Liver (tissue), 9 donors: Measurements from ENCODE around the gene CHRNG. TPM values are rescaled to one million over a fixed set of nuclear protein-coding genes. Genes with fewer than 3 reads are reported as not detected.

ENCODE experiments used
- DNase-seq: peaks from one replicate; pipeline ENCODE4 v3.0.0-alpha.2; 2017; ENCODE audit warnings: low spot score
- H3K27ac ChIP-seq, 2 donors: one replicate each; pipeline ENCODE4 v1.7.0; 2013; ENCODE audit warnings: inconsistent platforms in 2 of 2, low read length in 2 of 2, control low read depth in 1 of 2, low read depth in 1 of 2, mild to moderate bottlenecking in 1 of 2
- H3K27me3 ChIP-seq, 4 donors: one replicate each; pipeline versions ENCODE4 v1.6.1 to v1.7.0; 2013; ENCODE audit warnings: low read length in 3 of 4, inconsistent platforms in 1 of 4, mild to moderate bottlenecking in 1 of 4, moderate library complexity in 1 of 4; ENCODE audit not compliant: control insufficient read depth in 4 of 4, insufficient read depth in 4 of 4
- H3K36me3 ChIP-seq, 4 donors: one replicate each; pipeline versions ENCODE4 v1.6.1 to v1.7.0; 2013; ENCODE audit warnings: low read length in 3 of 4, mild to moderate bottlenecking in 3 of 4, low read depth in 1 of 4, moderate library complexity in 1 of 4; ENCODE audit not compliant: control insufficient read depth in 4 of 4, insufficient read depth in 3 of 4
- H3K4me1 ChIP-seq, 4 donors: one replicate each; pipeline versions ENCODE4 v1.6.1 to v1.7.0; 2013; ENCODE audit warnings: low read length in 3 of 4, mild to moderate bottlenecking in 3 of 4, moderate library complexity in 1 of 4; ENCODE audit not compliant: control insufficient read depth in 4 of 4, insufficient read depth in 4 of 4
- H3K4me3 ChIP-seq, 3 donors: one replicate each; pipeline versions ENCODE4 v1.6.1 to v1.7.0; 2013; ENCODE audit warnings: low read length in 3 of 3, control low read depth in 1 of 3, low read depth in 1 of 3, mild to moderate bottlenecking in 1 of 3
- H3K9ac ChIP-seq, 2 donors: one replicate each; pipeline ENCODE4 v1.7.0; 2013; ENCODE audit warnings: low read length in 2 of 2, mild to moderate bottlenecking in 2 of 2, moderate library complexity in 2 of 2, control low read depth in 1 of 2, low read depth in 1 of 2
- H3K9me3 ChIP-seq, 4 donors: one replicate each; pipeline versions ENCODE4 v1.6.1 to v1.7.0; 2013; ENCODE audit warnings: low read length in 3 of 4; ENCODE audit not compliant: control insufficient read depth in 4 of 4
- EGR1 ChIP-seq, 2 donors: IDR thresholded peaks; 2 replicates each; pipeline ENCODE4 v1.6.1; 2016 to 2018; ENCODE audit warnings: antibody characterized with exemption in 2 of 2, low read depth in 2 of 2
- FOXA1 ChIP-seq: IDR thresholded peaks from 2 replicates; pipeline ENCODE4 v1.6.1; 2016; ENCODE audit warnings: antibody characterized with exemption
- FOXA2 ChIP-seq: IDR thresholded peaks from 2 replicates; pipeline ENCODE4 v1.6.1; 2016; ENCODE audit warnings: antibody characterized with exemption
- GABPA ChIP-seq, 2 donors: IDR thresholded peaks in 1 of 2; conservative IDR thresholded peaks in 1 of 2; 2 replicates each; pipeline ENCODE4 v1.6.1; 2016; ENCODE audit warnings: antibody characterized with exemption in 2 of 2, mild to moderate bottlenecking in 1 of 2, moderate library complexity in 1 of 2
- HNF4A ChIP-seq, 2 donors: conservative IDR thresholded peaks; 2 replicates each; pipeline ENCODE4 v1.6.1; 2016; ENCODE audit warnings: antibody characterized with exemption in 2 of 2, mild to moderate bottlenecking in 2 of 2
- HNF4G ChIP-seq: IDR thresholded peaks from 2 replicates; pipeline ENCODE4 v1.6.1; 2016; ENCODE audit warnings: antibody characterized with exemption
- JUND ChIP-seq, 2 donors: IDR thresholded peaks; 2 replicates each; pipeline ENCODE4 v1.6.1; 2016; ENCODE audit warnings: antibody characterized with exemption in 2 of 2
- MAX ChIP-seq: IDR thresholded peaks from 2 replicates; pipeline ENCODE4 v1.6.1; 2016; ENCODE audit warnings: antibody characterized with exemption
- NR2F2 ChIP-seq: IDR thresholded peaks from 2 replicates; pipeline ENCODE4 v1.6.1; 2016; ENCODE audit warnings: antibody characterized with exemption
- RAD21 ChIP-seq, 2 donors: IDR thresholded peaks; 2 replicates each; pipeline ENCODE4 v1.6.1; 2016; ENCODE audit warnings: antibody characterized with exemption in 2 of 2, mild to moderate bottlenecking in 2 of 2
- RXRA ChIP-seq, 2 donors: IDR thresholded peaks; 2 replicates each; pipeline ENCODE4 v1.6.1; 2017 to 2018; ENCODE audit warnings: antibody characterized with exemption in 2 of 2, mild to moderate bottlenecking in 1 of 2
- SP1 ChIP-seq: IDR thresholded peaks from 2 replicates; pipeline ENCODE4 v1.6.1; 2018; ENCODE audit warnings: antibody characterized with exemption, mild to moderate bottlenecking
- TAF1 ChIP-seq: conservative IDR thresholded peaks from 2 replicates; pipeline ENCODE4 v1.6.1; 2016; ENCODE audit warnings: antibody characterized with exemption, mild to moderate bottlenecking
- YY1 ChIP-seq: IDR thresholded peaks from 2 replicates; pipeline ENCODE4 v1.6.1; 2016; ENCODE audit warnings: antibody characterized with exemption, mild to moderate bottlenecking
- ZBTB33 ChIP-seq: IDR thresholded peaks from 2 replicates; pipeline ENCODE4 v1.6.1; 2016; ENCODE audit warnings: antibody characterized with exemption
- WGBS: extraction: QIAGEN DNeasy Blood & Tissue Kit; methylation state at CpG from one replicate; pipeline ENCODE4 v1.1.7; 2013; 5-methylcytosine and 5-hydroxymethylcytosine counted together
- polyA plus RNA-seq, 2 donors: library from polyadenylated mRNA; stranded (reverse) in 1 of 2; unstranded in 1 of 2; fragments of 200-250 nt in 1 of 2; fragments of >200 nt in 1 of 2; fragmentation: Nextera tagmentation in 1 of 2; extraction: Ambion mirVana in 1 of 2; gene quantifications; one replicate each; pipeline versions ENCODE4 v1.2.1 to v1.2.3, GENCODE V29; 2013 to 2015
- total RNA-seq, 2 donors: library from RNA; depleted of rRNA; stranded (reverse); fragments of >200 nt; gene quantifications; one replicate each; pipeline ENCODE4 v1.2.3, GENCODE V29; 2014
- TF ChIP-seq, protein P1 (sequence below): IDR thresholded peaks from 2 replicates; pipeline ENCODE4 v1.6.1; 2016; ENCODE audit warnings: antibody characterized with exemption
- TF ChIP-seq, protein P2 (sequence below): fragments of 150-350 bp; IDR thresholded peaks from 2 replicates; pipeline ENCODE4 v1.5.1; 2017; ENCODE audit warnings: improper control_type of control experiment, low read depth, low read length; ENCODE audit not compliant: missing input control
- TF ChIP-seq, protein P3 (sequence below): IDR thresholded peaks from 2 replicates; pipeline ENCODE4 v1.6.1; 2016; ENCODE audit warnings: antibody characterized with exemption, mild to moderate bottlenecking
- donor health status: healthy.
- donor health status: healthy.
- donor health status: healthy.
- donor health status: healthy.
- donor health status: healthy.

CHRNG gene
- total and polyA plus RNA-seq, 4 donors = not detected

- Histone ChIP-seq H3K27me3 (no peaks in the 10 kb centered on the region), H3K9ac (no peak overlapping the region), H3K27ac (no peak overlapping the region), H3K36me3 (no peaks in the 10 kb centered on the region), H3K4me1 (peaks cover 0 to 9% (median 2%) of the 10 kb centered on the region in 4 donors), H3K4me3 (no peak overlapping the region), H3K9me3 (no peaks in the 10 kb centered on the region)
- WGBS = 88% methylated on average over 17 of the region's 17 CpGs
- no peak for TF ChIP-seq FOXA1
- TF ChIP-seq HNF4A (conservative IDR thresholded peaks at IDR 0.05) = no peak
- no peak for TF ChIP-seq YY1
- TF ChIP-seq, protein P1, sequence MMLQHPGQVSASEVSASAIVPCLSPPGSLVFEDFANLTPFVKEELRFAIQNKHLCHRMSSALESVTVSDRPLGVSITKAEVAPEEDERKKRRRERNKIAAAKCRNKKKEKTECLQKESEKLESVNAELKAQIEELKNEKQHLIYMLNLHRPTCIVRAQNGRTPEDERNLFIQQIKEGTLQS = no peak
- no peak for DNase-seq
These were observed 6.3 kb downstream of the CHRNG start for GRCh38 chr2:232545511-232546375.

DNA sequence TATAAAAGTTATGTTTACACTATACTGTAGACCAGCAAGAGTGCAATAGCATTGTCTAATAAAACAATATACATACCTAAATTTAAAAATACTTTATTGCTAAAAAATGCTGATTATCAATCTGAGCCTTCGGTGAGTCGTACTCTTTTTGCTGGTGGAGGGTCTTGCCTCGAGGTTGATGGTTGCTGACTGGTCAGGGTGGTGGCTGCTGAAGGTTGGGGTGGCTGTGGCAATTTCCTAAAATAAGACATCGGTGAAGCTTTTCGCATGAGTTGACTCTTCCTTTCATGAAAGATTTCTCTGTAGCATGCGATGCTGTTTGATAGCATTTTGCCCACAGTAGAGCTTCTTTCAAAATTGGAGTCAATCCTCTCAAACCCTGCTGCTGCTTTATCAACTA is 8.5 kb downstream of the CHRNG start:
- TF ChIP-seq, protein P2, sequence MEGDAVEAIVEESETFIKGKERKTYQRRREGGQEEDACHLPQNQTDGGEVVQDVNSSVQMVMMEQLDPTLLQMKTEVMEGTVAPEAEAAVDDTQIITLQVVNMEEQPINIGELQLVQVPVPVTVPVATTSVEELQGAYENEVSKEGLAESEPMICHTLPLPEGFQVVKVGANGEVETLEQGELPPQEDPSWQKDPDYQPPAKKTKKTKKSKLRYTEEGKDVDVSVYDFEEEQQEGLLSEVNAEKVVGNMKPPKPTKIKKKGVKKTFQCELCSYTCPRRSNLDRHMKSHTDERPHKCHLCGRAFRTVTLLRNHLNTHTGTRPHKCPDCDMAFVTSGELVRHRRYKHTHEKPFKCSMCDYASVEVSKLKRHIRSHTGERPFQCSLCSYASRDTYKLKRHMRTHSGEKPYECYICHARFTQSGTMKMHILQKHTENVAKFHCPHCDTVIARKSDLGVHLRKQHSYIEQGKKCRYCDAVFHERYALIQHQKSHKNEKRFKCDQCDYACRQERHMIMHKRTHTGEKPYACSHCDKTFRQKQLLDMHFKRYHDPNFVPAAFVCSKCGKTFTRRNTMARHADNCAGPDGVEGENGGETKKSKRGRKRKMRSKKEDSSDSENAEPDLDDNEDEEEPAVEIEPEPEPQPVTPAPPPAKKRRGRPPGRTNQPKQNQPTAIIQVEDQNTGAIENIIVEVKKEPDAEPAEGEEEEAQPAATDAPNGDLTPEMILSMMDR = no peak
- no peak for TF ChIP-seq RAD21 (IDR thresholded peaks at IDR 0.05)
- TF ChIP-seq SP1 = no peak
- no peak for TF ChIP-seq HNF4A (conservative IDR thresholded peaks at IDR 0.05)
- no peak for TF ChIP-seq HNF4G
- no peak for TF ChIP-seq RXRA (IDR thresholded peaks at IDR 0.05)
- TF ChIP-seq JUND (IDR thresholded peaks at IDR 0.05) = no peak
- TF ChIP-seq, protein P1 = no peak
- TF ChIP-seq FOXA1 = no peak
- TF ChIP-seq TAF1 = no peak
- no peak for TF ChIP-seq YY1
- TF ChIP-seq NR2F2 = no peak
- no peak for TF ChIP-seq GABPA (IDR thresholded peaks at IDR 0.05 in 1 of 2, conservative IDR thresholded peaks at IDR 0.05 in 1 of 2)
- no peak for TF ChIP-seq ZBTB33
- TF ChIP-seq FOXA2 = no peak
- TF ChIP-seq EGR1 (IDR thresholded peaks at IDR 0.05; ENCODE audit: low read depth in 2 of 2) = no peak
- no peak for TF ChIP-seq MAX
- TF ChIP-seq, protein P3, sequence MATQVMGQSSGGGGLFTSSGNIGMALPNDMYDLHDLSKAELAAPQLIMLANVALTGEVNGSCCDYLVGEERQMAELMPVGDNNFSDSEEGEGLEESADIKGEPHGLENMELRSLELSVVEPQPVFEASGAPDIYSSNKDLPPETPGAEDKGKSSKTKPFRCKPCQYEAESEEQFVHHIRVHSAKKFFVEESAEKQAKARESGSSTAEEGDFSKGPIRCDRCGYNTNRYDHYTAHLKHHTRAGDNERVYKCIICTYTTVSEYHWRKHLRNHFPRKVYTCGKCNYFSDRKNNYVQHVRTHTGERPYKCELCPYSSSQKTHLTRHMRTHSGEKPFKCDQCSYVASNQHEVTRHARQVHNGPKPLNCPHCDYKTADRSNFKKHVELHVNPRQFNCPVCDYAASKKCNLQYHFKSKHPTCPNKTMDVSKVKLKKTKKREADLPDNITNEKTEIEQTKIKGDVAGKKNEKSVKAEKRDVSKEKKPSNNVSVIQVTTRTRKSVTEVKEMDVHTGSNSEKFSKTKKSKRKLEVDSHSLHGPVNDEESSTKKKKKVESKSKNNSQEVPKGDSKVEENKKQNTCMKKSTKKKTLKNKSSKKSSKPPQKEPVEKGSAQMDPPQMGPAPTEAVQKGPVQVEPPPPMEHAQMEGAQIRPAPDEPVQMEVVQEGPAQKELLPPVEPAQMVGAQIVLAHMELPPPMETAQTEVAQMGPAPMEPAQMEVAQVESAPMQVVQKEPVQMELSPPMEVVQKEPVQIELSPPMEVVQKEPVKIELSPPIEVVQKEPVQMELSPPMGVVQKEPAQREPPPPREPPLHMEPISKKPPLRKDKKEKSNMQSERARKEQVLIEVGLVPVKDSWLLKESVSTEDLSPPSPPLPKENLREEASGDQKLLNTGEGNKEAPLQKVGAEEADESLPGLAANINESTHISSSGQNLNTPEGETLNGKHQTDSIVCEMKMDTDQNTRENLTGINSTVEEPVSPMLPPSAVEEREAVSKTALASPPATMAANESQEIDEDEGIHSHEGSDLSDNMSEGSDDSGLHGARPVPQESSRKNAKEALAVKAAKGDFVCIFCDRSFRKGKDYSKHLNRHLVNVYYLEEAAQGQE = no peak
- H3K4me1 ChIP-seq = peaks cover 2 to 18% (median 9%) of the 10 kb centered on the region in 4 donors

More for the DNA sequence above, 8.5 kb downstream of the CHRNG start:
- H3K36me3 ChIP-seq = peaks cover 0 to 4% (median 0%) of the 10 kb centered on the region in 4 donors
- H3K4me3 ChIP-seq = no peak overlapping the region
- WGBS = 97% methylated on average over 6 of the region's 6 CpGs
- H3K9ac ChIP-seq = no peak overlapping the region
- no peak for DNase-seq
- no peaks in the 10 kb centered on the region for H3K9me3 ChIP-seq
- no peaks in the 10 kb centered on the region for H3K27me3 ChIP-seq
- H3K27ac ChIP-seq = no peak overlapping the region
